Central memory CD8-positive, alpha-beta T cell (primary cell): ENCODE results near the gene VIM.

Experiments used
- ATAC-seq: fragments of 150-1000 bp; cut with Tn5 transposase; replicated peaks from 2 replicates; pipeline ENCODE4 v1.10.0; 2022; ENCODE audit warnings: mild to moderate bottlenecking, moderate FRiP score, moderate number of reproducible peaks; ENCODE audit not compliant: poor library complexity, severe bottlenecking; ENCODE audit errors: extremely low read depth
- DNase-seq, 2 donors: peaks; one replicate each; pipeline ENCODE4 v3.0.0; 2021; ENCODE audit warnings: low spot score in 2 of 2
- H3K27ac Mint-ChIP-seq: one replicate; pipeline ENCODE4 v1.8.0; 2022; ENCODE audit warnings: low read depth, mild to moderate bottlenecking, moderate library complexity, mixed read lengths
- H3K27me3 Mint-ChIP-seq: one replicate; pipeline ENCODE4 v1.8.0; 2022; ENCODE audit warnings: mixed read lengths
- H3K36me3 Mint-ChIP-seq: one replicate; pipeline ENCODE4 v1.8.0; 2022; ENCODE audit warnings: mild to moderate bottlenecking, moderate library complexity, mixed read lengths; ENCODE audit not compliant: insufficient read depth
- H3K4me1 Mint-ChIP-seq: one replicate; pipeline ENCODE4 v1.8.0; 2022; ENCODE audit warnings: mixed read lengths
- H3K4me3 Mint-ChIP-seq: one replicate; pipeline ENCODE4 v1.8.0; 2022; ENCODE audit warnings: mild to moderate bottlenecking, moderate library complexity, mixed read lengths
- H3K9me3 Mint-ChIP-seq: one replicate; pipeline ENCODE4 v1.8.0; 2022; ENCODE audit warnings: mixed read lengths

VIM gene

DNA sequence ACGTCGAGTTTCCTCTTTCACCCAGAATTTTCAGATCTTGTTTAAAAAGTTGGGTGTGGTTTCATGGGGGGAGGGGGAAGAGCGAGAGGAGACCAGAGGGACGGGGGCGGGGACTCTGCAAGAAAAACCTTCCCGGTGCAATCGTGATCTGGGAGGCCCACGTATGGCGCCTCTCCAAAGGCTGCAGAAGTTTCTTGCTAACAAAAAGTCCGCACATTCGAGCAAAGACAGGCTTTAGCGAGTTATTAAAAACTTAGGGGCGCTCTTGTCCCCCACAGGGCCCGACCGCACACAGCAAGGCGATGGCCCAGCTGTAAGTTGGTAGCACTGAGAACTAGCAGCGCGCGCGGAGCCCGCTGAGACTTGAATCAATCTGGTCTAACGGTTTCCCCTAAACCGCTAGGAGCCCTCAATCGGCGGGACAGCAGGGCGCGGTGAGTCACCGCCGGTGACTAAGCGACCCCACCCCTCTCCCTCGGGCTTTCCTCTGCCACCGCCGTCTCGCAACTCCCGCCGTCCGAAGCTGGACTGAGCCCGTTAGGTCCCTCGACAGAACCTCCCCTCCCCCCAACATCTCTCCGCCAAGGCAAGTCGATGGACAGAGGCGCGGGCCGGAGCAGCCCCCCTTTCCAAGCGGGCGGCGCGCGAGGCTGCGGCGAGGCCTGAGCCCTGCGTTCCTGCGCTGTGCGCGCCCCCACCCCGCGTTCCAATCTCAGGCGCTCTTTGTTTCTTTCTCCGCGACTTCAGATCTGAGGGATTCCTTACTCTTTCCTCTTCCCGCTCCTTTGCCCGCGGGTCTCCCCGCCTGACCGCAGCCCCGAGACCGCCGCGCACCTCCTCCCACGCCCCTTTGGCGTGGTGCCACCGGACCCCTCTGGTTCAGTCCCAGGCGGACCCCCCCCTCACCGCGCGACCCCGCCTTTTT, at the start of gene VIM:
Gene VIM, plus strand, starts transcription at position 151 of the 925 bp plus-strand sequence. CDS start 1,182 bp downstream, outside the sequence.
- H3K4me1 Mint-ChIP-seq, result peaks cover 63% of the 10 kb centered on the region
- peak within 1 kb of the TSS; percentile 95 for H3K4me3 Mint-ChIP-seq
- H3K27ac Mint-ChIP-seq, result peak within 1 kb of the TSS; percentile 98
- H3K27me3 Mint-ChIP-seq, result no peaks in the 10 kb centered on the region
- peaks cover 65% of the 10 kb centered on the region for H3K36me3 Mint-ChIP-seq
- peak; percentile 22 for ATAC-seq
- H3K9me3 Mint-ChIP-seq, result no peaks in the 10 kb centered on the region
- peak; percentile 69 to 79 for DNase-seq

DNA sequence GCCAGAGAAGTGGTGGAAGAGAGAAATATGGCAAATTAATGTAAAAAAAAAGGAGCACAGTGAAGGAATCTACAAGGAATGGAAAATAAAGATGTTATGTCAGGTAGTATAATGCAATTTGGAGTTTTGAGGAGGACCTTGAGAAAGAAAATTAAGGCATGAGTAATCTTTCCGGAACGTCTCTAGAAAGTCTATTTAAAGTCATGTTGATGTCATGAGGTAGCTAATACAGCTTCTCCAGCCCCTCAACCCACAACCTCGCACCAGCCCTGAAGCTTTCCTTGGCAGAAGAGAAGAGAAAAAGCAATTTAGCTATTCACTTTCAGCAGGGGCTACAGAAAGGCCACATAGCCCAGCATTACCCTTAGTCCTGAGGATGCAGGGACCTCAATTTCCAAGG, 49.0 kb upstream of the VIM start:
- Mint-ChIP-seq H3K4me1 (peaks cover 6% of the 10 kb centered on the region), H3K4me3 (no peak overlapping the region), H3K36me3 (no peaks in the 10 kb centered on the region), H3K27me3 (no peaks in the 10 kb centered on the region), H3K9me3 (no peaks in the 10 kb centered on the region), H3K27ac (peak overlapping the region; percentile 26)
- no peak for DNase-seq
- no peak for ATAC-seq

DNA sequence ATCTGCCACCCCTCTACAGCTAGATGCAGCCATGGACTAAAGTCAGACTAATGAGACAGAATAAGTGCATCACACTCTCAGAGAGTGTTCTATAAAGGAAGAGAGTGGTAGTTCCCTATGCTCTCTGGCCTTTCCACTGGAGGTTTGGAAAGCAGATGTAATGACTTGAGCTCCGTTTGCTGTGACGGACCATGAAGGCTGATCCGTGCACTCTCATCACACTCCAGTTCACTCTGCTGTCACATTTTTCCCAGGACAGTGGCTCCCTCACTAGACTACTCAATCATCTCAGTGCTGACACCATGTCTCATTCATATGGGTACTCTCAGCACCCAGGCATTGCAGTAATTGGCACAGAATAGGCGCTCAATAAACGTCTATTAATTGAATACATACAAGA, 46.9 kb upstream of the VIM start:
- H3K4me1 Mint-ChIP-seq, result no peaks in the 10 kb centered on the region
- ATAC-seq (no peak), DNase-seq (no peak)
- no peaks in the 10 kb centered on the region for H3K36me3 Mint-ChIP-seq
- no peaks in the 10 kb centered on the region for H3K27me3 Mint-ChIP-seq
- H3K9me3 Mint-ChIP-seq, result no peaks in the 10 kb centered on the region
- H3K4me3 Mint-ChIP-seq, result no peak overlapping the region
- no peak overlapping the region for H3K27ac Mint-ChIP-seq

DNA sequence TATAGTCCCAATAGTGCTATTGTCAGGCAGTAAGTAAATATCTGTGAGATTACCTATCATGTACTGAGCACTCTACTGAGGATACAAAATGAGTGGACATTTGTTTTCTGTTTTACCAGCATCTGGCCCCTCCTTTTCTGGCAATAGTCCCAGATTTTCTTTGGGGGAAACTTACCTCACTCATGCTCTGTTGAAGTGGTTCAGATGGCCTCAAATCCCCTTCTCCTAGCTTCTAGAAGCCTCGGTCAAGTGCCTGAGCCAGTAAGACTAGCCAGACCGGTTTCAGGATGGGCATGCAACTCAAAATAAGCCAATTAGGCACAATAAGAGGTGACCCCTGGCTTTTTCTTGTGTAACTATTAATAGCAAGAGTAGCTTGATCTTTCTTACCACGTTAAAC, 46.3 kb upstream of the VIM start:
- ATAC-seq (no peak), DNase-seq (no peak)
- H3K36me3 Mint-ChIP-seq, result no peaks in the 10 kb centered on the region
- H3K27me3 Mint-ChIP-seq, result no peaks in the 10 kb centered on the region
- H3K9me3 Mint-ChIP-seq, result no peaks in the 10 kb centered on the region
- no peaks in the 10 kb centered on the region for H3K4me1 Mint-ChIP-seq
- no peak overlapping the region for H3K4me3 Mint-ChIP-seq
- H3K27ac Mint-ChIP-seq, result no peak overlapping the region

DNA sequence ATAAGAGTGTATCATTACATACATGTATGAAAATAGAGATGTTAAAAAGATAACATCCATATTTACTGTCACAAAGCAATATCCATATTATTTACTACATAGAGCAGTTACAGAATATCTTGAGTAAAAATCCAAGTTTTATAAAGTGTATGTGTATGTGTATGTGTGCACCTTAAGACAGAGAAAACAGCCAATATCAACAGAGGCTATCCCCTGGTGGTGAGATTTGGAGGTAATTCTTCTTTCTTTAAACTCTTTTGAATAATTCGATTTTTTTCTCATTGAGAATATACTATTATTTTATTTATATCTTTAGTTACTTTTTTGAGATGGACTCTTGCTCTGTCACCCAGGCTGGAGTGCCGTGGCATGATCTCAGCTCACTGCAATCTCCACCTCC, 44.9 kb upstream of the VIM start:
- H3K4me1 Mint-ChIP-seq, result no peaks in the 10 kb centered on the region
- H3K4me3 Mint-ChIP-seq, result no peak overlapping the region
- DNase-seq, result no peak
- no peaks in the 10 kb centered on the region for H3K9me3 Mint-ChIP-seq
- no peak for ATAC-seq
- H3K27ac Mint-ChIP-seq, result no peak overlapping the region
- no peaks in the 10 kb centered on the region for H3K36me3 Mint-ChIP-seq
- H3K27me3 Mint-ChIP-seq, result no peaks in the 10 kb centered on the region

DNA sequence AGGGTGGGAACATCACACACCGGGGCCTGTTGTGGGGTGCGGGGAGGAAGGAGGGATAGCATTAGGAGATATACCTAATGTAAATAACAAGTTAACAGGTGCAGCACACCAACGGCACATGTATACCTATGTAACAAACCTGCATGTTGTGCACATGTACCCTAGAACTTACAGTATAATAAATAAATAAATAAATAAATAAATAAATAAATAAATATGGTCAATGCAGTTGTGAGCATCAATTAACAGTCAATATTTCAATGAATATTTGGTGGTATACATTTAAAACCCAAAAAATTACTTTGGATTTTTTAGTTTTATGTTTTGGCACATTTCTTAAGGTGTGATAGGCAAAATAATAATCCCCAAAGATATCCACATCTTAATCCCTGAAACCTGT, 42.2 kb upstream of the VIM start:
- no peaks in the 10 kb centered on the region for H3K27me3 Mint-ChIP-seq
- DNase-seq (no peak), ATAC-seq (no peak)
- no peaks in the 10 kb centered on the region for H3K36me3 Mint-ChIP-seq
- H3K9me3 Mint-ChIP-seq, result no peaks in the 10 kb centered on the region
- H3K27ac Mint-ChIP-seq, result no peak overlapping the region
- no peak overlapping the region for H3K4me3 Mint-ChIP-seq
- peaks cover 5% of the 10 kb centered on the region for H3K4me1 Mint-ChIP-seq

DNA sequence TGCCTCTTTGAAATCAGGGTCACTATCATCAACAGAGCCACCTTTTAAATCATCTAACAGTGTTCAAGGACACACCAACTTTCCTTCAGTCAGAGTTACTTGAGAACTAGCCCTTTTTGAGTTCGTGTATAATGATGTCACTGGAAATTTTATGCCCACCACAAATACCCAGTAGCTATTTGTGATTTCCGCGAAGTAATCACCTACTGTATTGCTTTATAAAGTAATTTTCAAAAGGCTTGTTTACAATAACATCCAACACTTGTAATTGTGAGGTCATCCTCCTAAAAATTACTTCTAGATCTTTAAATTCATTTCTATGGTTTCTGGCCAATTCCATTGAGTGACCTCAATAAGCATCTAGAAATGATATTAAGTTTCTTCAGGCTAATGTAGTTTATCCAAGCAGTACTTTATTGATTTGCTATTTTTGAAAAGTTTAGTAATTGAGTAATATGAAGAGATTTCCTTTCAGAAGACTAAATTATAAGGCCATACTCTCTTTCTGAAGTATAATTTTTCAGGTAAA, 39.3 kb upstream of the VIM start:
- H3K36me3 Mint-ChIP-seq, result no peaks in the 10 kb centered on the region
- peaks cover 12% of the 10 kb centered on the region for H3K4me1 Mint-ChIP-seq
- no peak for DNase-seq
- no peaks in the 10 kb centered on the region for H3K9me3 Mint-ChIP-seq
- no peaks in the 10 kb centered on the region for H3K27me3 Mint-ChIP-seq
- H3K27ac Mint-ChIP-seq, result no peak overlapping the region
- H3K4me3 Mint-ChIP-seq, result no peak overlapping the region
- ATAC-seq, result no peak

DNA sequence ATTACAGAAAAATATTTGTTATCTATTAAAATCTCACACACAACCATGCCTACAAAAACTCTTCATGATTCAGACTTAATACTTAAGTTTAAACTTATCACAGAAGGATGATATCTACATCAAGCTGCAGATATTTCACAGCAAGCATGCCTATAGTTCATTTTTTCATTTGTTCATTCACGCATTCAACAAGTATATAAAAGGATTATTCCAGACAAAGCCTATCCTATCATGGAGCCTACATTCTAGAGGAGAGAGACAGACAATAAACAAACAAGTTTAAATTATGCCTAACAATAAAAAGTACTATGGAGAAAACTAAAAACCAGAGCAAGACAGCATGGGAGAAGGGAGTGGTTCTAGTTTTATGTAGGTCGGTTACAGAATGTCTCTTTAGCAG, 37.4 kb upstream of the VIM start:
- Mint-ChIP-seq H3K36me3 (peaks cover 1% of the 10 kb centered on the region), H3K4me3 (no peak overlapping the region), H3K27ac (no peak overlapping the region), H3K9me3 (no peaks in the 10 kb centered on the region), H3K4me1 (peaks cover 18% of the 10 kb centered on the region), H3K27me3 (no peaks in the 10 kb centered on the region)
- DNase-seq (no peak), ATAC-seq (no peak)

DNA sequence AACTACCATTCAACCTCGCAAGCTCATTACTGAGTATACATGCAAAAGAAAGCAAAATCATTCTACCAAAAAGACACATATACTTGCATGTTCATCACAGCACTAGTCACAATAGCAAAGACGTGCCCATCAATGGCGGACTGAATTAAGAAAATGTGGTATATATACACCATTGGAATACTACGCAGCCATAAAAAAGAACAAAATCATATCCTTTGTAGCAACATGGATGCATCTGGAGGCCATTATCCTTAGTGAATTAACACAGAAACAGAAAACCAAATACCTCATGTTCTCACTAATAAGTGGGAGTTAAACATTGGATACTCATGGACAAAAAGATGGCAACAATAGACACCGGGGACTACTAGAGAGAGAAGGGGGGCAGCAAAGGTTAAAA, 33.0 kb upstream of the VIM start:
- no peak for DNase-seq
- no peak for ATAC-seq
- Mint-ChIP-seq H3K4me3 (no peak overlapping the region), H3K4me1 (peaks cover 30% of the 10 kb centered on the region), H3K27me3 (no peaks in the 10 kb centered on the region), H3K27ac (no peak overlapping the region), H3K9me3 (no peaks in the 10 kb centered on the region), H3K36me3 (peaks cover 6% of the 10 kb centered on the region)

DNA sequence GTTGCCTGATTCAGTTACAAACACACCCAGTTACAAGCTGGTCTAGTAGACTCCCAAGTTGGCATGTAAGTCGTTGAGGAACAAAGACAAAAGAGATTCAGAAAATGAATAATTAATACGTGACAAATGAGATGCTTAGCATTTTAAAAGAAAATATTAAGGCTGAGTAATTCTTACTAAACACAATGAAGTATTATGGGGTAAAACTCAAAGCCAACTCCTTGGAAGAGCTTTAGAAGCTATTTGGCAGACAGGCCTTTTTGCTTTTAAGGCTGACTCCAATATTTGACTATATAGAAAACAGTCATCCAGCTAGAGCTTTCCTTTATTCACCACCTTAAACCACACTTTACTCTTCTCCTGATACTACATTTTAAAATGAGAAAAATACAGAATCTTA, 32.0 kb upstream of the VIM start:
- Mint-ChIP-seq H3K27ac (no peak overlapping the region), H3K4me1 (peaks cover 33% of the 10 kb centered on the region), H3K27me3 (no peaks in the 10 kb centered on the region), H3K4me3 (no peak overlapping the region), H3K36me3 (peaks cover 12% of the 10 kb centered on the region), H3K9me3 (no peaks in the 10 kb centered on the region)
- DNase-seq, result no peak
- ATAC-seq, result no peak

DNA sequence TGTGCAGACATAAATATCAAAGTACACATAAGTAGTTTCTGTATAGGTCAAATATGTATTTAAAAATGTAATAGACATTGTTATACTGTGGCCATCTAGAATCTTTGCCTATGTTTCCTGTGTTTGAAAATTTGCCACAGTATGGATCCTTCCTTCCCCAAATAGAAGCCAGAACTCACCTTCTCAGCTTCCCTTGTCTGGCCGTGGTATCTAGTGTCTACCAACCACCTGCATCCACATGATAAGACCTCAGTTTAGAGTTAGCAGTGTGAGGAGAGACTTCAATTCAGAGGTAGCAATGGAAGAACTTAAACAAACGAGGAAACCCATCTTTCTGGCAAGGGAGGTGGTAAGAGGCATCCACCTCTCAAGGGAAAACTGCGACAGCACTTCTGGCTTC, 31.5 kb upstream of the VIM start:
- peaks cover 17% of the 10 kb centered on the region for H3K36me3 Mint-ChIP-seq
- H3K27me3 Mint-ChIP-seq, result no peaks in the 10 kb centered on the region
- no peaks in the 10 kb centered on the region for H3K9me3 Mint-ChIP-seq
- no peak overlapping the region for H3K4me3 Mint-ChIP-seq
- no peak overlapping the region for H3K27ac Mint-ChIP-seq
- ATAC-seq, result no peak
- H3K4me1 Mint-ChIP-seq, result peaks cover 34% of the 10 kb centered on the region
- no peak for DNase-seq

DNA sequence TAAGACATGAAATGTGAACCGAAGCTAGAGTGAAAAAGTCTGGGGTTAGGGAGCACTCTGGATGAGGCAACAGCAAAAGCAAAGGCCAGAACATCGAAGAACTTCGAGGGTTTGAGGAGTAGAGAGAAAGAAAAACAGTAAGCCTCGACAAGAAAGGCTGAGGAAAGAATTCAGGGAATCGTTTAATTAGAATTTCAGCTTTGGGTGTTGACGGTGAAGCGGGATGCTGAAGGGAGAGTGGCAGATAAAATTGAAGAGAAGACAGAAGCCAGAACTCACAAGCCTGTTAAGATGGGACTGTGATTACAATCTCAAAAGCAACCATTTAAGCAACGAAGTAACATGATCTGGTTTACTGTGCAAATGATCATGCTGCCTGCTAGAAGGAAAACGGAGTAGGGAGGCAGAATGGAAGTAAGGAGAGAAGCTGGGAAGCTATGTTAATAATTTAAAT, 28.7 kb upstream of the VIM start:
- Mint-ChIP-seq H3K9me3 (no peaks in the 10 kb centered on the region), H3K27me3 (no peaks in the 10 kb centered on the region), H3K36me3 (peaks cover 21% of the 10 kb centered on the region), H3K4me3 (peak overlapping the region; percentile 4), H3K27ac (peak overlapping the region; percentile 77), H3K4me1 (peaks cover 31% of the 10 kb centered on the region)
- no peak for DNase-seq
- no peak for ATAC-seq
